ENCODE results near the gene EFNA3. TPM values are rescaled to one million over a fixed set of nuclear protein-coding genes. Genes with fewer than 3 reads are reported as not detected.

The EFNA3 gene
- total and polyA plus RNA-seq, 9 of the 15 experiments (the other 6 are each of a cell fraction or from before 2014, with no cell fraction given) = 0.59 to 7.9 (median 4.7) TPM

DNA sequence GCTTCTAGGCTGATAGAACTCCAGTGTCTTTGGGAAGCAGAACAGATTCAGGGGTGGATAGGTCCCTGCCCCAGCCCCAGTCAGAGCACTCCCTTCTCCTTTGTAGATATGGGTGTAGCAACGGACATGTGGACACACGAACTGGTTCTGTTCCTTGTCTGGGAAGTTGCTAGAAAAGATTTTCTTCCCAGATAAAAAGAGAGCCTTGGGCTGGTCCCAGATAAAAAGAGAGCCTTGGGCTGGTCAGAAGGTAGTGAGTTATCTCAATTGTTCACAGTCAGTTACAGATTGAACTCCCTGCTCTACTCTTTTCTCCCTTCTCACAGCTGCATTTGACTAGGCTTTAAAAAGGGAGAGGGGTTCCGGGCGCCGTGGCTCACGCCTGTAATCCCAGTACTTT, 41.6 kb downstream of the EFNA3 start (continued):
- TF ChIP-seq, protein P1, sequence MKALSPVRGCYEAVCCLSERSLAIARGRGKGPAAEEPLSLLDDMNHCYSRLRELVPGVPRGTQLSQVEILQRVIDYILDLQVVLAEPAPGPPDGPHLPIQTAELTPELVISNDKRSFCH (CRISPR knock-in tag; IDR thresholded peaks at IDR 0.05) = no peak
- TF ChIP-seq, protein P1 (tag; IDR thresholded peaks at IDR 0.05) = no peak
- TF ChIP-seq CBFA2T2 (conservative IDR thresholded peaks at IDR 0.05) = peak; percentile 44; the same call in 1 of the 2 replicates
- TF ChIP-seq JUND (IDR thresholded peaks at IDR 0.05; ENCODE audit: borderline replicate concordance, low read depth, low read length) = no peak
- peak; percentile 10; the same call in 1 of the 3 replicates for TF ChIP-seq JUND (tag; IDR thresholded peaks at IDR 0.05; ENCODE audit: borderline replicate concordance, low read depth, low read length)
- TF ChIP-seq NBN (IDR thresholded peaks at IDR 0.05; ENCODE audit: low read depth) = peak; percentile 8; the same call in 1 of the 2 replicates
- peak in 1 of 3 experiments; percentile 46; a peak in 2 of 6 replicates for TF ChIP-seq ZBTB11 (CRISPR knock-in tag; IDR thresholded peaks at IDR 0.05)
- no peak for TF ChIP-seq RAD21 (CRISPR knock-in tag; conservative IDR thresholded peaks at IDR 0.05 in 1 of 2, IDR thresholded peaks at IDR 0.05 in 1 of 2)
- peak; percentile 56; the same call in 1 of the 2 replicates for TF ChIP-seq FOXJ2 (tag; IDR thresholded peaks at IDR 0.05)
- no peak for TF ChIP-seq HNRNPLL (IDR thresholded peaks at IDR 0.05; ENCODE audit: low read depth, low read length, poor library complexity, severe bottlenecking)
